Stimulated activated memory B cell treated with anti-CD40 and anti-IgM and Interleukin-4, amounts not matched to agents 10 μg/mL and 1 μg/mL and 100 μg/mL, for 72 hours (primary cell): ENCODE data around the gene PRSS2.

Experiments
- ATAC-seq: fragments of 150-1000 bp; cut with Tn5 transposase; 2 replicates; pipeline ENCODE4 v1.10.0; 2021
- H3K27ac Mint-ChIP-seq: one replicate; pipeline ENCODE4 v1.8.0; 2022; ENCODE audit warnings: mild to moderate bottlenecking, mixed read lengths
- H3K27me3 Mint-ChIP-seq: one replicate; pipeline ENCODE4 v1.8.0; 2022; ENCODE audit warnings: mixed read lengths
- H3K36me3 Mint-ChIP-seq: one replicate; pipeline ENCODE4 v1.8.0; 2022; ENCODE audit warnings: mixed read lengths
- H3K4me1 Mint-ChIP-seq: one replicate; pipeline ENCODE4 v1.8.0; 2022; ENCODE audit warnings: mixed read lengths
- H3K4me3 Mint-ChIP-seq: one replicate; pipeline ENCODE4 v1.8.0; 2022; ENCODE audit warnings: mild to moderate bottlenecking, moderate library complexity, mixed read lengths
- H3K9me3 Mint-ChIP-seq: one replicate; pipeline ENCODE4 v1.8.0; 2022; ENCODE audit warnings: mixed read lengths

Gene PRSS2

GRCh38 chr7:142811154-142811737, 40.5 kb downstream of the PRSS2 start:
- Mint-ChIP-seq H3K9me3 (peaks cover 5% of the 10 kb centered on the region), H3K36me3 (peaks cover 11% of the 10 kb centered on the region), H3K27ac (peak overlapping the region; percentile 99), H3K4me1 (peaks cover 82% of the 10 kb centered on the region), H3K27me3 (no peaks in the 10 kb centered on the region), H3K4me3 (no peak overlapping the region)
- no peak for ATAC-seq

GRCh38 chr7:142812437-142813215, 41.9 kb downstream of the PRSS2 start:
- peaks cover 68% of the 10 kb centered on the region for H3K4me1 Mint-ChIP-seq
- ATAC-seq = peak; percentile 42

GRCh38 chr7:142813226-142813625, 42.5 kb downstream of the PRSS2 start:
- ATAC-seq = no peak
- Mint-ChIP-seq H3K9me3 (peaks cover 3% of the 10 kb centered on the region), H3K4me3 (peak overlapping the region; percentile 80), H3K27me3 (no peaks in the 10 kb centered on the region), H3K27ac (peak overlapping the region; percentile 99), H3K36me3 (peaks cover 22% of the 10 kb centered on the region), H3K4me1 (peaks cover 62% of the 10 kb centered on the region)

More at GRCh38 chr7:142812437-142813215, 41.9 kb downstream of the PRSS2 start:
- Mint-ChIP-seq H3K27ac (peak overlapping the region; percentile 99), H3K27me3 (no peaks in the 10 kb centered on the region), H3K9me3 (peaks cover 3% of the 10 kb centered on the region), H3K36me3 (peaks cover 21% of the 10 kb centered on the region), H3K4me3 (peak overlapping the region; percentile 80)

GRCh38 chr7:142813699-142814098, 42.9 kb downstream of the PRSS2 start:
- Mint-ChIP-seq H3K4me3 (peak overlapping the region; percentile 80), H3K27me3 (no peaks in the 10 kb centered on the region), H3K27ac (peak overlapping the region; percentile 99), H3K36me3 (peaks cover 26% of the 10 kb centered on the region), H3K9me3 (peaks cover 5% of the 10 kb centered on the region), H3K4me1 (peaks cover 57% of the 10 kb centered on the region)
- no peak for ATAC-seq

GRCh38 chr7:142814451-142814850, 43.7 kb downstream of the PRSS2 start:
- H3K27me3 Mint-ChIP-seq = no peaks in the 10 kb centered on the region
- H3K4me1 Mint-ChIP-seq = peaks cover 50% of the 10 kb centered on the region
- H3K27ac Mint-ChIP-seq = no peak overlapping the region
- peaks cover 33% of the 10 kb centered on the region for H3K36me3 Mint-ChIP-seq
- H3K4me3 Mint-ChIP-seq = no peak overlapping the region
- peaks cover 11% of the 10 kb centered on the region for H3K9me3 Mint-ChIP-seq
- no peak for ATAC-seq

- peaks cover 15% of the 10 kb centered on the region for H3K9me3 Mint-ChIP-seq
- H3K36me3 Mint-ChIP-seq = peaks cover 40% of the 10 kb centered on the region
- H3K4me1 Mint-ChIP-seq = peaks cover 43% of the 10 kb centered on the region
- no peaks in the 10 kb centered on the region for H3K27me3 Mint-ChIP-seq
- no peak overlapping the region for H3K4me3 Mint-ChIP-seq
- ATAC-seq = no peak
- no peak overlapping the region for H3K27ac Mint-ChIP-seq
Observed at GRCh38 chr7:142815134-142815533, 44.4 kb downstream of the PRSS2 start.

GRCh38 chr7:142817506-142817905, 46.7 kb downstream of the PRSS2 start:
- ATAC-seq = no peak
- Mint-ChIP-seq H3K27ac (no peak overlapping the region), H3K27me3 (no peaks in the 10 kb centered on the region), H3K4me1 (peaks cover 19% of the 10 kb centered on the region), H3K9me3 (peaks cover 24% of the 10 kb centered on the region), H3K36me3 (peaks cover 55% of the 10 kb centered on the region), H3K4me3 (no peak overlapping the region)

- Mint-ChIP-seq H3K36me3 (peaks cover 55% of the 10 kb centered on the region), H3K9me3 (peaks cover 24% of the 10 kb centered on the region), H3K27ac (no peak overlapping the region), H3K4me3 (no peak overlapping the region), H3K4me1 (peaks cover under 1% of the 10 kb centered on the region), H3K27me3 (no peaks in the 10 kb centered on the region)
- ATAC-seq = no peak
Observed at GRCh38 chr7:142819530-142819929, 48.8 kb downstream of the PRSS2 start.

- ATAC-seq = no peak
- Mint-ChIP-seq H3K4me3 (no peak overlapping the region), H3K27ac (no peak overlapping the region), H3K4me1 (no peaks in the 10 kb centered on the region), H3K9me3 (peaks cover 25% of the 10 kb centered on the region), H3K36me3 (peaks cover 39% of the 10 kb centered on the region), H3K27me3 (no peaks in the 10 kb centered on the region)
Observed at GRCh38 chr7:142822714-142823113, 51.9 kb downstream of the PRSS2 start.
